GM10266 (cell line): Measurements from ENCODE around the gene CYP46A1.

Experiments used
- DNase-seq: peaks from one replicate; pipeline ENCODE4 v3.0.0; 2012; ENCODE audit errors: extremely low spot score
- TF ChIP-seq, protein P1 (sequence below): IDR thresholded peaks from 2 replicates; pipeline ENCODE4 v1.5.1; 2012; ENCODE audit warnings: mild to moderate bottlenecking, low read depth; ENCODE audit not compliant: control insufficient read depth, insufficient read depth; ENCODE audit errors: missing control alignments

CYP46A1 gene

DNA sequence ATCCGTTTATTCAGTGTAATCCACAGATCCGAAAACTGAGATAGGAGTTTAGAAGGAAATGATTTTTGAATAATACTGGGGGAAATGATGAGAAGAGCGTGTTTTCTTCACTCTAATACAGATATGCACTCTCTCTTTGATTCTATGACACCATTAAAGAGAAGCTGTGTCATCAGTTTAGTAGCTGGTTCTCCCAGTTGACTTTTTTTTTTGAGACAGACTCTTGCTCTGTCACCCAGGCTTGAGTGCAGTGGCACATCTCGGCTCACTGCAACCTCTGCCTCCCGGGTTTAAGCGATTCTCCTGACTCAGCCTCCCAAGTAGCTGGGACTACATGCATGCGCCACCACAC is 60.8 kb downstream of the CYP46A1 start:
- TF ChIP-seq, protein P1, sequence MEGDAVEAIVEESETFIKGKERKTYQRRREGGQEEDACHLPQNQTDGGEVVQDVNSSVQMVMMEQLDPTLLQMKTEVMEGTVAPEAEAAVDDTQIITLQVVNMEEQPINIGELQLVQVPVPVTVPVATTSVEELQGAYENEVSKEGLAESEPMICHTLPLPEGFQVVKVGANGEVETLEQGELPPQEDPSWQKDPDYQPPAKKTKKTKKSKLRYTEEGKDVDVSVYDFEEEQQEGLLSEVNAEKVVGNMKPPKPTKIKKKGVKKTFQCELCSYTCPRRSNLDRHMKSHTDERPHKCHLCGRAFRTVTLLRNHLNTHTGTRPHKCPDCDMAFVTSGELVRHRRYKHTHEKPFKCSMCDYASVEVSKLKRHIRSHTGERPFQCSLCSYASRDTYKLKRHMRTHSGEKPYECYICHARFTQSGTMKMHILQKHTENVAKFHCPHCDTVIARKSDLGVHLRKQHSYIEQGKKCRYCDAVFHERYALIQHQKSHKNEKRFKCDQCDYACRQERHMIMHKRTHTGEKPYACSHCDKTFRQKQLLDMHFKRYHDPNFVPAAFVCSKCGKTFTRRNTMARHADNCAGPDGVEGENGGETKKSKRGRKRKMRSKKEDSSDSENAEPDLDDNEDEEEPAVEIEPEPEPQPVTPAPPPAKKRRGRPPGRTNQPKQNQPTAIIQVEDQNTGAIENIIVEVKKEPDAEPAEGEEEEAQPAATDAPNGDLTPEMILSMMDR = no peak
- DNase-seq = no peak

DNA sequence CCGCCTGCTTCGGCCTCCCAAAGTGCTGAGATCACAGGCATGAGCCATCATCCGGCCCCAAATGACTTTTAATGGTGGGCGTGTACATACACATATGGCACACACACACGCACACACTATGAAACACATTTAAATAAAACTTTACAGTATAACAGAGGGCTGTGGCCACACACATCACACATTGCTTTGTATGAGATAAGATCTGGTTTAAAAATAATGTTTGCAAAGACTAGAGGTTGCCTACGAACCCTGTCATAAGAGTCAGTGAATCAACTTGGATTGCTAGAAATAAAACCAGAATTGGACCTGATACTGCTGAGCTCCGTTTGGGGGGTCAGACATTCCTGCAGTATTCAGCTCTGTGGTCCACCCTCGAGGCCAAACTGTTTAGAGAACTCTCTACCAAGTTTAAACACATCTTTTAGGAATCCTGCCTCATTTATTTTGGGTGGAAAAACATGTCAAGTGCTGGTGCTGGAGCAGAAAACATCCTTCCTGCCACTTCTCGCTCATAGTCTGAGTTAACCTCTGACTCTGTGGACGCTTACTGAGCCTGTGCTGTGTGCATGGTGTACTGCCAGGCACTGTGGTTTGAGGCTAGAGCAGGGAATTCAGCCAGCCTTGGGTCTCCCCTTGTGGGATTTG is 61.3 kb downstream of the CYP46A1 start:
- TF ChIP-seq, protein P1 = no peak
- DNase-seq = no peak

DNA sequence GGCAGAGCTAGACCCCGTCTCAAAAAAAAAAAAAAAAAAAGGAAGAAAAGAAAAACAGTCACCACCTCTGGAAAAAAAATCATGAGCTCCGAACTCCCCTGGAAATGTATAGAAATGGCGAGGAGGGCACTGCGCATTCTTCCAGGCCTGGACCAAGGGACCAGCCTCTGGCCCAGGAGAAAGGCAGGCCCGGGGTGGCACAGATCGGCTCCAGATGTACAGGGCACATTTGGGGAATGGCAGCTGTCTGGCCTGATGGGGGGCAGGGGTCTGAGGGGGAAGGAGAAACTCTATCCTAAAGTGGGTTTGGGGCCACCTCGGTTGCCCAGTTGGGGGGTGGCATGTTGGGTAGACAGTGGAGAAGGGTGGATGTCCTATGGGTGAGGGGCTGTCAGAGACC is 63.1 kb downstream of the CYP46A1 start:
- TF ChIP-seq, protein P1 = no peak

DNA sequence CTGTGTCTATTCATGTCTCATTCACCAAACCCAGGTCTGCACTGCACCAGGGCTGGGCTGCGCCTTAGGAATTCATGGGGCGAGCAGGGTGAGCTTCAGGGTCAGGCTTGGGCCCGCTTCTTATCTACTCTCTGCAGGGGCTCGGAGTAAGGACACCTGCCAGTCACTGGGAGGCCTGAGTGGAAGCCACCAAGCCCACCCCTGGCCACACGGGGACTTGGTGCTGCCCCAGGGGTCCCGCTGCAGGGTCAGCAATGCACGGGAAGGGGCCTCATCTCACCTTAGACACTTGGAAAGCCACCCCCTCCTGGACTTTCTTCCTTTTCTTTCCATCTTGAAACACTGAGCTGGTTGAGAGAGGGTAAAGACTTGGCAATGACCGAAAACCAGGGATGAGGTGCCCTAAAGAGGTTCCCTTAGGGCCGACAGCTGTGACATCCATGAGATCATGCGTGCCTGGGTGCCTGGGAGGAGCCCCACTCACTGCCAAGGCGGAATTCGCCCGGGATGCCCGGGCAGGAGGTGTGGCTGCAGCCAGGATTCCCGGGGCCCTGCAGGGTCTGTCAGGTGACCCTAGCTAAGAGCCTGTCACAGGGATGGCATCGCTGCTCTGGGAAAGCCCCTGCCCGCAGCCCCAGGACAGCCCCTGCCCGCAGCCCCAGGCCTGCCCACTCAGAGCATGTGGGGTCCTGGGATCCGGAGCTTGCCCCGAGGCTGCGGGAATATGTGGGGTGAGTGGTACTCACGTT is 63.7 kb downstream of the CYP46A1 start:
- DNase-seq = no peak
- TF ChIP-seq, protein P1 = no peak

More for the DNA sequence above, 63.1 kb downstream of the CYP46A1 start:
- no peak for DNase-seq

DNA sequence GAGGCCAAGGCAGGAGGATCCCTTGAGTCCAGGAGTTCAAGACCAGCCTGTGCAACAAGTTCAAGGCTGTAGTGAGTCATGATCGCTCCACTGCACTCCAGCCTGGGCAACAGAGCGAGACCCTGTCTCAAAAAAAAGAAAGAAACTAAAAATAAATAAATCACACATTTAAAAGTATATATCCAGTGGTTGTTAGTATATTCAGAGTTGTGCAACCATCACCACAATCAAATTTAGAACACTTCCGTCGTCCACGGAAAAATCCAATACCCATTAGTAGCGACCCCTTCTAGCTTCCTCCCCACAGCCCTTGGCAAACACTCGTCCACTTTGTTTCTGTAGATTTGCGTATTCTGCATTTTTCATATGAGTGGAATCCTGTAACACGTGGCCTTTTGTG is 64.4 kb downstream of the CYP46A1 start:
- TF ChIP-seq, protein P1 = no peak
- no peak for DNase-seq

DNA sequence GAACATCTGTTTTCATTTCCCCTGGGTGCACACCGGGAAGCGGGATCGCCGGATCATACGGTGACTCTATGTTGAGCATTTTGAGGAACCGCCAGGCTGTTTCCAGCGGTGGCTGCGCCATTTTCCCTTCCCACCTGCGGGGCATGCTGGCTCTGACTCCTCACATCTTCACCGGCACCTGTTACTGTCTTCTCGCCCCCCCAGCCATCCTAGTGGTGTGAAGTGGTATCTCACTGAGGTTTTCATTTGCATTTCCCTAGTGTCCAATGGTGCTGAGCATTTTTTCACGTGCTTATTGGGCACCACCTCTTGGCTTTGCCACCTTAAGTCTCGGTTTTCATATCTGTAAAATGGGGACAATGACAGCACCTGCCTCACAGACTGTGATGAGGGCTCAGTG is 65.0 kb downstream of the CYP46A1 start:
- TF ChIP-seq, protein P1 = no peak

DNA sequence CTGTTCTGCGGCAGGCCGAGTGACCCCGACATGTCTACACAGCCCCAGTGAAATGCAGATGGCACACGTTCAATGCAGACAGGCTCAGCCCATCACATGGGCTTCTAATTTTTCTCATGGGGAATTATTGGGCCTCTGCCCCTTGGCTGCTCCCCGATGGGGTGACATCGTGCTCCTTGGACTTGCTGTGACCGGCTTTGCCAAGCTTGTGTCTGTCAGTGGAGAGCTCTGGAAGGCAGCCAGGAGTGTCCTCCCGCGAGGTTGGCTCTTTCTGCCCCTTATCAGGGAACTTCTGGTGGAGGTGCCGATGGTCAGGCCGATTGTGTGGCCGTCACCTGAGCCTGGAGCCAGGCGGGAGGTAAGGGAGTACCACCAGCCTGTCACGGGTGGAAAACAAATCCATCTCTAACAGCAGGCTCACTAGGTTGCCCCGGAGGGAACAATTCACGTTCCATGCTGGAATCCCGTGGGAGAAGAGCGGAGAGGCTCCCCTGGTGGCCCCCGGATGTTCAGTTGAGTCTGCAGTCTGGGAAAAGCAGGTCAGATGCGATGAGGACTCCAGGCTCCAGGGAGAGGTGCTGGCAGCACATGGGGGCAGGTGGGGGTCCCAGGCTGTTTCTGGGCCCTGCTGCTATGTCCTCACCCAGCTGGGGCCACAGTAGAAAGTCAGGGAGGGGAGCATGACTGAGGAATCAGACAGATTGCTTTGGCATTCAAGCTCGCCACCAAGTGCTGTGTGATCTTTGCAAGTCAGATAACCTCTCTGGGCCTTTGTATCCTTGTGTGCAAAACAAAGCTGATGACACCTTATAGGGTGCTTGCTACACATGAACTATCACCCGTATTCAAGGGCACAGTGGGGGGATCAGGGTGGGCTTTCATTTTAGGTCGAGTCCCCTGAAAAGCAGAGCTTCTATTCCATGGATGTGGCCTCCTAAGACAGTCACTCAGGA is 65.9 kb downstream of the CYP46A1 start:
- TF ChIP-seq, protein P1 = no peak
- DNase-seq = no peak

More for the DNA sequence above, 65.0 kb downstream of the CYP46A1 start:
- DNase-seq = no peak
